Measurements from ENCODE around the gene SPTB. TPM values are rescaled to one million over a fixed set of nuclear protein-coding genes. Genes with fewer than 3 reads are reported as not detected.

SPTB gene
- total RNA-seq, 1 donor from 2014 or later = 14.9 TPM

GRCh38 chr14:64754685-64755084 is 125.0 kb downstream of the SPTB start:
- no peaks in the 10 kb centered on the region for H3K27me3 ChIP-seq
- TF ChIP-seq CTCF (IDR thresholded peaks at IDR 0.05) = no peak
- peaks cover 11 to 26% of the 10 kb centered on the region in 2 donors for H3K4me1 ChIP-seq
- H3K27ac ChIP-seq = no peak overlapping the region
- DNase-seq (ENCODE audit: low spot score in 2 of 2) = no peak
- no peak overlapping the region for H3K4me3 ChIP-seq
- no peaks in the 10 kb centered on the region for H3K9me3 ChIP-seq
- no peaks in the 10 kb centered on the region for H3K36me3 ChIP-seq
- intact Hi-C loops (cut with DNase I) = no loop called here

GRCh38 chr14:64753999-64754398 is 125.7 kb downstream of the SPTB start:
- H3K4me1 ChIP-seq = peaks cover 11 to 19% of the 10 kb centered on the region in 2 donors
- DNase-seq (ENCODE audit: low spot score in 2 of 2) = no peak
- no peaks in the 10 kb centered on the region for H3K9me3 ChIP-seq
- peaks cover 0 to 5% of the 10 kb centered on the region in 2 donors for H3K36me3 ChIP-seq
- no peaks in the 10 kb centered on the region for H3K27me3 ChIP-seq
- H3K27ac ChIP-seq = no peak overlapping the region
- H3K4me3 ChIP-seq = no peak overlapping the region
- TF ChIP-seq CTCF (IDR thresholded peaks at IDR 0.05) = no peak
- intact Hi-C loops (cut with DNase I) = no loop called here

GRCh38 chr14:64753374-64753773 is 126.3 kb downstream of the SPTB start:
- no peaks in the 10 kb centered on the region for H3K27me3 ChIP-seq
- H3K4me1 ChIP-seq = peaks cover 10 to 12% of the 10 kb centered on the region in 2 donors
- intact Hi-C loops (cut with DNase I) = no loop called here
- H3K9me3 ChIP-seq = no peaks in the 10 kb centered on the region
- no peak overlapping the region for H3K27ac ChIP-seq
- H3K4me3 ChIP-seq = no peak overlapping the region
- TF ChIP-seq CTCF (IDR thresholded peaks at IDR 0.05) = no peak
- H3K36me3 ChIP-seq = peaks cover 0 to 6% of the 10 kb centered on the region in 2 donors
- no peak for DNase-seq (ENCODE audit: low spot score in 2 of 2)

- no peak overlapping the region for H3K27ac ChIP-seq
- H3K27me3 ChIP-seq = no peaks in the 10 kb centered on the region
- no peak for DNase-seq (ENCODE audit: low spot score in 2 of 2)
- H3K36me3 ChIP-seq = peaks cover 0 to 9% of the 10 kb centered on the region in 2 donors
- no peak overlapping the region for H3K4me3 ChIP-seq
- no peaks in the 10 kb centered on the region for H3K9me3 ChIP-seq
- intact Hi-C loops (cut with DNase I) = no loop called here
- no peak for TF ChIP-seq CTCF (IDR thresholded peaks at IDR 0.05)
- H3K4me1 ChIP-seq = peaks cover 5 to 8% of the 10 kb centered on the region in 2 donors
Measured at GRCh38 chr14:64752909-64753308, 126.8 kb downstream of the SPTB start.

GRCh38 chr14:64748995-64749714 is 130.6 kb downstream of the SPTB start:
- Histone ChIP-seq H3K4me1 (peaks cover 6 to 25% of the 10 kb centered on the region in 2 donors), H3K4me3 (no peak overlapping the region), H3K27me3 (no peaks in the 10 kb centered on the region), H3K27ac (peak overlapping the region; percentile 54 to 78), H3K36me3 (peaks cover 0 to 20% of the 10 kb centered on the region in 2 donors), H3K9me3 (no peaks in the 10 kb centered on the region)
- no peak for DNase-seq (ENCODE audit: low spot score in 2 of 2)
- intact Hi-C loops (cut with DNase I) = loop anchor here (5.0 kb wide), 3 partner anchors 42 to 207 kb away; partner anchors contain the start of gene HSPA2
- no peak for TF ChIP-seq CTCF (IDR thresholded peaks at IDR 0.05)

Measured in ascending aorta (tissue), 2 donors.